GM19351 (cell line): ENCODE measurements around the gene TEK.
"Not testable (repeated sequence)": the region's sequence is repeated elsewhere in the genome, so short reads cannot be mapped to it uniquely, and the experiment has no call there.

Experiments
- ATAC-seq: cut with Tn5 transposase; IDR thresholded peaks from one replicate; pipeline ENCODE4 v1.9.1; 2021; ENCODE audit warnings: mild to moderate bottlenecking, moderate library complexity; ENCODE audit not compliant: unreplicated experiment

TEK gene

GRCh38 chr9:27212191-27212590 lies 103.2 kb downstream of the TEK start:
- no peak for ATAC-seq

- no peak for ATAC-seq
These were observed 103.6 kb downstream of the TEK start for GRCh38 chr9:27212621-27213020.

GRCh38 chr9:27227192-27227591 lies 118.2 kb downstream of the TEK start:
- ATAC-seq: no peak

- ATAC-seq: not testable (repeated sequence)
These were observed 130.6 kb downstream of the TEK start for GRCh38 chr9:27239648-27240047.

GRCh38 chr9:27247756-27248155 lies 138.7 kb downstream of the TEK start:
- ATAC-seq: peak; percentile 96

- ATAC-seq: no peak
These were observed 139.7 kb downstream of the TEK start for GRCh38 chr9:27248702-27249101.

GRCh38 chr9:27258662-27259061 lies 149.6 kb downstream of the TEK start:
- ATAC-seq: no peak

- no peak for ATAC-seq
These were observed 151.9 kb downstream of the TEK start for GRCh38 chr9:27260789-27261516.

- ATAC-seq: no peak
These were observed 152.6 kb downstream of the TEK start for GRCh38 chr9:27261517-27262211.

- no peak for ATAC-seq
These were observed 163.1 kb downstream of the TEK start for GRCh38 chr9:27272103-27272502.

GRCh38 chr9:27273186-27273585 lies 164.2 kb downstream of the TEK start:
- ATAC-seq: no peak

GRCh38 chr9:27276193-27277030 lies 167.4 kb downstream of the TEK start:
- ATAC-seq: peak; percentile 65

GRCh38 chr9:27278374-27278773 lies 169.3 kb downstream of the TEK start:
- no peak for ATAC-seq

GRCh38 chr9:27279611-27280010 lies 170.6 kb downstream of the TEK start:
- ATAC-seq: no peak
